ENCODE data around the gene NCL. TPM values are rescaled to one million over a fixed set of nuclear protein-coding genes. Genes with fewer than 3 reads are reported as not detected.

The NCL gene
- polyA plus RNA-seq, 1 donor from 2014 or later, result 101 TPM

DNA sequence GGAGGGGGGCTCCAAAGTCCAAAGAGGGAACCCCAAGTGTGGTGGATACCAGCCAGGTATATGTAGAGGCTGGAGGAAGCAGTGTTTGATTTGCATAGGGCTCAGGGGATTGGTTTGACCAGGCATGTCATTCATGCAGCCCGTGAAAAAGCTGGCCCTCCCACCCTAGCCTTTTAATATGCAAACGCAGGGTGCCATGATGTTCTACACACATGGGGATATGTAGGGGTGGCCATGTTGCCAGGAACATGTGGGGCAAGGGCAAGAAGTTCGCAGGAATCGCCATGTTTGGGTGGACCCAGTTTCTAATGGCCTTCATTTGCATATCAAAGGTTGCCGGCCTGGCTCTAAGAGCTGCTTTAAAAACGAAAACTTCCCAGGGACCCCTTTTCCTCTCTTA is 35.1 kb downstream of the NCL start:
- Histone ChIP-seq H3K79me2 (replicated peaks; ENCODE audit: insufficient read depth, low read length) (no peaks in the 10 kb centered on the region), H3K4me3 (ENCODE audit: low read length) (no peak overlapping the region), H3K9me2 (ENCODE audit: insufficient read depth, low read length) (no peaks in the 10 kb centered on the region), H3K36me3 (ENCODE audit: insufficient read depth, low read length) (no peaks in the 10 kb centered on the region), H3K27ac (ENCODE audit: low read length) (no peak overlapping the region), H3K9ac (ENCODE audit: low read length) (no peak overlapping the region), H3K27me3 (ENCODE audit: insufficient read depth, low read depth, low read length) (no peaks in the 10 kb centered on the region), H3K4me2 (ENCODE audit: low read length) (no peak overlapping the region), H2AFZ (ENCODE audit: low read depth, low read length) (no peak overlapping the region), H3K9me3 (ENCODE audit: low read length) (no peaks in the 10 kb centered on the region), H3F3A (ENCODE audit: insufficient read depth, low read length, poor library complexity, severe bottlenecking) (no peaks in the 10 kb centered on the region), H4K20me1 (ENCODE audit: insufficient read depth) (no peaks in the 10 kb centered on the region)
- TF ChIP-seq TAF1 (IDR thresholded peaks at IDR 0.05; ENCODE audit: low read depth) (no peak), RAD21 (conservative IDR thresholded peaks at IDR 0.05) (no peak), POLR2AphosphoS5 (IDR thresholded peaks at IDR 0.05) (no peak), EZH2 (IDR thresholded peaks at IDR 0.05; ENCODE audit: borderline replicate concordance, insufficient read depth, low read length, poor library complexity, severe bottlenecking) (no peak), EP300 (conservative IDR thresholded peaks at IDR 0.05; ENCODE audit: poor library complexity, severe bottlenecking) (no peak), SMC3 (conservative IDR thresholded peaks at IDR 0.05; ENCODE audit: poor library complexity) (no peak)
- TF ChIP-seq, protein P1, sequence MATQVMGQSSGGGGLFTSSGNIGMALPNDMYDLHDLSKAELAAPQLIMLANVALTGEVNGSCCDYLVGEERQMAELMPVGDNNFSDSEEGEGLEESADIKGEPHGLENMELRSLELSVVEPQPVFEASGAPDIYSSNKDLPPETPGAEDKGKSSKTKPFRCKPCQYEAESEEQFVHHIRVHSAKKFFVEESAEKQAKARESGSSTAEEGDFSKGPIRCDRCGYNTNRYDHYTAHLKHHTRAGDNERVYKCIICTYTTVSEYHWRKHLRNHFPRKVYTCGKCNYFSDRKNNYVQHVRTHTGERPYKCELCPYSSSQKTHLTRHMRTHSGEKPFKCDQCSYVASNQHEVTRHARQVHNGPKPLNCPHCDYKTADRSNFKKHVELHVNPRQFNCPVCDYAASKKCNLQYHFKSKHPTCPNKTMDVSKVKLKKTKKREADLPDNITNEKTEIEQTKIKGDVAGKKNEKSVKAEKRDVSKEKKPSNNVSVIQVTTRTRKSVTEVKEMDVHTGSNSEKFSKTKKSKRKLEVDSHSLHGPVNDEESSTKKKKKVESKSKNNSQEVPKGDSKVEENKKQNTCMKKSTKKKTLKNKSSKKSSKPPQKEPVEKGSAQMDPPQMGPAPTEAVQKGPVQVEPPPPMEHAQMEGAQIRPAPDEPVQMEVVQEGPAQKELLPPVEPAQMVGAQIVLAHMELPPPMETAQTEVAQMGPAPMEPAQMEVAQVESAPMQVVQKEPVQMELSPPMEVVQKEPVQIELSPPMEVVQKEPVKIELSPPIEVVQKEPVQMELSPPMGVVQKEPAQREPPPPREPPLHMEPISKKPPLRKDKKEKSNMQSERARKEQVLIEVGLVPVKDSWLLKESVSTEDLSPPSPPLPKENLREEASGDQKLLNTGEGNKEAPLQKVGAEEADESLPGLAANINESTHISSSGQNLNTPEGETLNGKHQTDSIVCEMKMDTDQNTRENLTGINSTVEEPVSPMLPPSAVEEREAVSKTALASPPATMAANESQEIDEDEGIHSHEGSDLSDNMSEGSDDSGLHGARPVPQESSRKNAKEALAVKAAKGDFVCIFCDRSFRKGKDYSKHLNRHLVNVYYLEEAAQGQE (IDR thresholded peaks at IDR 0.05; ENCODE audit: borderline replicate concordance), result no peak
- TF ChIP-seq, protein P2, sequence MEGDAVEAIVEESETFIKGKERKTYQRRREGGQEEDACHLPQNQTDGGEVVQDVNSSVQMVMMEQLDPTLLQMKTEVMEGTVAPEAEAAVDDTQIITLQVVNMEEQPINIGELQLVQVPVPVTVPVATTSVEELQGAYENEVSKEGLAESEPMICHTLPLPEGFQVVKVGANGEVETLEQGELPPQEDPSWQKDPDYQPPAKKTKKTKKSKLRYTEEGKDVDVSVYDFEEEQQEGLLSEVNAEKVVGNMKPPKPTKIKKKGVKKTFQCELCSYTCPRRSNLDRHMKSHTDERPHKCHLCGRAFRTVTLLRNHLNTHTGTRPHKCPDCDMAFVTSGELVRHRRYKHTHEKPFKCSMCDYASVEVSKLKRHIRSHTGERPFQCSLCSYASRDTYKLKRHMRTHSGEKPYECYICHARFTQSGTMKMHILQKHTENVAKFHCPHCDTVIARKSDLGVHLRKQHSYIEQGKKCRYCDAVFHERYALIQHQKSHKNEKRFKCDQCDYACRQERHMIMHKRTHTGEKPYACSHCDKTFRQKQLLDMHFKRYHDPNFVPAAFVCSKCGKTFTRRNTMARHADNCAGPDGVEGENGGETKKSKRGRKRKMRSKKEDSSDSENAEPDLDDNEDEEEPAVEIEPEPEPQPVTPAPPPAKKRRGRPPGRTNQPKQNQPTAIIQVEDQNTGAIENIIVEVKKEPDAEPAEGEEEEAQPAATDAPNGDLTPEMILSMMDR (IDR thresholded peaks at IDR 0.05; ENCODE audit: poor library complexity, severe bottlenecking), result no peak

- Histone ChIP-seq H3K9me3 (ENCODE audit: low read length) (no peaks in the 10 kb centered on the region), H3K36me3 (ENCODE audit: insufficient read depth, low read length) (no peaks in the 10 kb centered on the region), H2AFZ (ENCODE audit: low read depth, low read length) (no peak overlapping the region), H3K9ac (ENCODE audit: low read length) (no peak overlapping the region), H3K4me3 (ENCODE audit: low read length) (no peak overlapping the region), H3K27ac (ENCODE audit: low read length) (no peak overlapping the region), H3K79me2 (replicated peaks; ENCODE audit: insufficient read depth, low read length) (no peaks in the 10 kb centered on the region), H3K27me3 (ENCODE audit: insufficient read depth, low read depth, low read length) (no peaks in the 10 kb centered on the region), H4K20me1 (ENCODE audit: insufficient read depth) (no peaks in the 10 kb centered on the region), H3K4me2 (ENCODE audit: low read length) (no peak overlapping the region), H3F3A (ENCODE audit: insufficient read depth, low read length, poor library complexity, severe bottlenecking) (no peaks in the 10 kb centered on the region), H3K9me2 (ENCODE audit: insufficient read depth, low read length) (no peaks in the 10 kb centered on the region)
- TF ChIP-seq, protein P2 (IDR thresholded peaks at IDR 0.05; ENCODE audit: poor library complexity, severe bottlenecking), result no peak
- TF ChIP-seq EP300 (conservative IDR thresholded peaks at IDR 0.05; ENCODE audit: poor library complexity, severe bottlenecking) (no peak), SMC3 (conservative IDR thresholded peaks at IDR 0.05; ENCODE audit: poor library complexity) (no peak), TAF1 (IDR thresholded peaks at IDR 0.05; ENCODE audit: low read depth) (no peak), RAD21 (conservative IDR thresholded peaks at IDR 0.05) (no peak), EZH2 (IDR thresholded peaks at IDR 0.05; ENCODE audit: borderline replicate concordance, insufficient read depth, low read length, poor library complexity, severe bottlenecking) (no peak), MXI1 (conservative IDR thresholded peaks at IDR 0.05; ENCODE audit: poor library complexity, severe bottlenecking) (no peak), POLR2AphosphoS5 (IDR thresholded peaks at IDR 0.05) (no peak)
- TF ChIP-seq, protein P1 (IDR thresholded peaks at IDR 0.05; ENCODE audit: borderline replicate concordance), result no peak
Measured at GRCh38 chr2:231427116-231427515, 37.2 kb downstream of the NCL start.

Data from neural cell (in vitro differentiated cells).